ENCODE data around the gene IFITM2. TPM values are rescaled to one million over a fixed set of nuclear protein-coding genes. Genes with fewer than 3 reads are reported as not detected.
A peak's percentile ranks its signal among the peaks of the same experiment; 100 is the strongest.
"Not testable (repeated sequence)": the region's sequence is repeated elsewhere in the genome, so short reads cannot be mapped to it uniquely, and the experiment has no call there.

Gene IFITM2
- 112 and 125 TPM in 2 replicates for total RNA-seq

DNA sequence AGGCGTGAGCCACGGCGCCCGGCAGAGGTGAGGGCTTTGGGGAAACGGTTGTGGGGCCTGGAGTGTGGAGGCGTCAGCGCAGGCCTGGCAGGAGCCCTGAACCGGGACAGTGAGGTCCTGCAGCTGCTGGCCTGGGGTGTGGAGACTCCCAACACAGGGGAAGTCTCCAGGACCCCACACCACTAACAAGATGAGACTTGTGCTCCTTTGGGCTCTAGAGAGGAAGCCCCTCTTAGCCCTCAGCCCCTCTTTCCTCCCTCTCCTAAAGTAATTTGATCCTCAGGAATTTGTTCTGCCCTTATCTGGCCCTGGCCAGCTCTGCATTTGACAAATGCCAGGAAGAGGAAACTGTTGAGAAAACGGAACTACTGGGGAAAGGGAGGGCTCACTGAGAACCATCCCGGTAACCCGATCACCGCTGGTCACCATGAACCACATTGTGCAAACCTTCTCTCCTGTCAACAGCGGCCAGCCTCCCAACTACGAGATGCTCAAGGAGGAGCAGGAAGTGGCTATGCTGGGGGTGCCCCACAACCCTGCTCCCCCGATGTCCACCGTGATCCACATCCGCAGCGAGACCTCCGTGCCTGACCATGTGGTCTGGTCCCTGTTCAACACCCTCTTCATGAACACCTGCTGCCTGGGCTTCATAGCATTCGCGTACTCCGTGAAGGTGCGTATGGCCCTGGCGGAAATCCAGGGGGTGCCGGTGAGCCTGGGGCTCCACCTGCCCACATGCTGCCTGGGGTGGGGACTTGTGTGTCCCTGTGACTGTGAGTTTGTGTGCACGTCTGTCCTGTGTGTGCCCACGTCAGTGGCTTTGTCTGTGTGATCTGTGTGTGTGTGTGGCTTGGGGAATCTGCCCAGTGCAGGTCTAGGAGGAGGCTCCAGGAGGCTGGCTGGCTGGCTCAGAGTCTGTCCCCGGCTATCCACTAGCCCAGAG lies at the start of gene IFITM2:
TSS of gene IFITM2 (plus strand) at position 51 of the 943 bp plus-strand sequence. CDS start at position 428, 377 bp downstream.
- peak within 1 kb of the TSS; percentile 98 for H3K27ac Mint-ChIP-seq
- ChIA-PET POLR2A (interaction anchor here (0.7 to 3.2 kb wide), 9 partner anchors 9 to 101 kb away, joined by 3 to 15 read pairs (median 6); partner anchors contain the start of genes BET1L, PGGHG and RIC8A), CTCF (interaction anchor here (1.1 to 2.9 kb wide), 3 partner anchors 9 to 22 kb away, joined by 3 to 27 read pairs (median 5); no protein-coding TSS in a partner anchor)
- DNase-seq; H3K9me3 Mint-ChIP-seq; H3K36me3 Mint-ChIP-seq (ENCODE audit: low read depth); H3K27me3 Mint-ChIP-seq: not testable (repeated sequence)
- ATAC-seq (ENCODE audit: low read depth) = peak; percentile 25
- intact Hi-C loops (cut with micrococcal nuclease) = loop anchor here (1.0 to 5.0 kb wide), 5 partner anchors 39 to 209 kb away; partner anchors contain the start of genes BET1L, PSMD13, PTDSS2 and RIC8A
- H3K4me1 Mint-ChIP-seq = peaks cover 56% of the 10 kb centered on the region
- peak within 1 kb of the TSS; percentile 99 for H3K4me3 Mint-ChIP-seq

DNA sequence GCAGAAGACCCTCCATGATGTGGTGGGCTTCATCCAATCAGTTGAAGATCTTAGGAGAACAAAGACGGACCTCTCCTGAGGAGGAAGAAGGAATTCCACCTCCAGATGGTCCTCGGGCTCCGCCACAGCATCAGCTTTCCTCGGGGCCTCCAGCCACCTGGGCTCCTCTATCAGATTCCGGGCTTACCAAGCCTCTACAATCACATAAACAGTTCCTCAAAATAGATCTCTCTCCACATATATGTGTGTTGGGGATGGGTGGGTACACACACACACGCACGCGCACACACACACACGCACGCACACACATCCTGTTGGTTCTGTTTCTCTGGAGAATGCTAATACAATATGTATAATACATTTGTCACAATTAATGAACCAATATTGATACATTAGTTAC lies 48.2 kb upstream of the IFITM2 start:
- no peaks in the 10 kb centered on the region for H3K27me3 Mint-ChIP-seq
- no peaks in the 10 kb centered on the region for H3K36me3 Mint-ChIP-seq (ENCODE audit: low read depth)
- H3K4me1 Mint-ChIP-seq = peaks cover 33% of the 10 kb centered on the region
- no peak for ATAC-seq (ENCODE audit: low read depth)
- TF ChIP-seq, protein P1, sequence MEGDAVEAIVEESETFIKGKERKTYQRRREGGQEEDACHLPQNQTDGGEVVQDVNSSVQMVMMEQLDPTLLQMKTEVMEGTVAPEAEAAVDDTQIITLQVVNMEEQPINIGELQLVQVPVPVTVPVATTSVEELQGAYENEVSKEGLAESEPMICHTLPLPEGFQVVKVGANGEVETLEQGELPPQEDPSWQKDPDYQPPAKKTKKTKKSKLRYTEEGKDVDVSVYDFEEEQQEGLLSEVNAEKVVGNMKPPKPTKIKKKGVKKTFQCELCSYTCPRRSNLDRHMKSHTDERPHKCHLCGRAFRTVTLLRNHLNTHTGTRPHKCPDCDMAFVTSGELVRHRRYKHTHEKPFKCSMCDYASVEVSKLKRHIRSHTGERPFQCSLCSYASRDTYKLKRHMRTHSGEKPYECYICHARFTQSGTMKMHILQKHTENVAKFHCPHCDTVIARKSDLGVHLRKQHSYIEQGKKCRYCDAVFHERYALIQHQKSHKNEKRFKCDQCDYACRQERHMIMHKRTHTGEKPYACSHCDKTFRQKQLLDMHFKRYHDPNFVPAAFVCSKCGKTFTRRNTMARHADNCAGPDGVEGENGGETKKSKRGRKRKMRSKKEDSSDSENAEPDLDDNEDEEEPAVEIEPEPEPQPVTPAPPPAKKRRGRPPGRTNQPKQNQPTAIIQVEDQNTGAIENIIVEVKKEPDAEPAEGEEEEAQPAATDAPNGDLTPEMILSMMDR (IDR thresholded peaks at IDR 0.05) = no peak
- intact Hi-C loops (cut with micrococcal nuclease) = no loop called here
- H3K27ac Mint-ChIP-seq = no peak overlapping the region
- CTCF ChIA-PET = interaction anchor here (1.2 kb wide), 1 partner anchor 9 kb away, joined by 6 read pairs; no protein-coding TSS in a partner anchor
- H3K4me3 Mint-ChIP-seq = no peak overlapping the region
- POLR2A ChIA-PET = interaction anchor here (0.5 kb wide), 1 partner anchor 96 kb away, joined by 5 read pairs; no protein-coding TSS in a partner anchor
- peaks cover 5% of the 10 kb centered on the region for H3K9me3 Mint-ChIP-seq
- DNase-seq = no peak

DNA sequence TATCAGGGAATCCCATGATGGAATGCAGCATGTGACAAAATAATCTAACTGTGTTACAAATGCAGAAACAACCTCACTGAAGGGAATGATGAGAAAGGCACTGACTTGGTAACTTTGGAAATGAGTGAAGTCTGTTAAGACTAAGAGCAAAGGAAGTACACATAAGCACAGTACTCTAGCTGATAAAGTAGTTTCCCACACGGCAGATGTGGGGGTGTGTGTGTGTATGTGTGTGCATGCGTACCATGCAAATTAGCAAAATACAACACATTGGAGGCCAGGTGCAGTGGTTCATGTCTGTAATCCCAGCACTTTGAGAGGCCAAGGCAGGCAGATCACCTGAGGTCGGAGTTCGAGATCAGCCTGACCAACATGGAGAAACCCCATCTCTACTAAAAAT lies 46.0 kb upstream of the IFITM2 start:
- ATAC-seq (ENCODE audit: low read depth) (no peak), DNase-seq (no peak)
- peaks cover 34% of the 10 kb centered on the region for H3K4me1 Mint-ChIP-seq
- peaks cover 5% of the 10 kb centered on the region for H3K9me3 Mint-ChIP-seq
- intact Hi-C loops (cut with micrococcal nuclease) = no loop called here
- TF ChIP-seq, protein P1 (IDR thresholded peaks at IDR 0.05) = no peak
- no peaks in the 10 kb centered on the region for H3K36me3 Mint-ChIP-seq (ENCODE audit: low read depth)
- H3K27ac Mint-ChIP-seq = no peak overlapping the region
- ChIA-PET POLR2A (no interaction called here), CTCF (interaction anchor here (0.9 to 1.2 kb wide), 2 partner anchors 10 to 12 kb away, joined by 3 to 11 read pairs; no protein-coding TSS in a partner anchor)
- H3K4me3 Mint-ChIP-seq = no peak overlapping the region
- H3K27me3 Mint-ChIP-seq = no peaks in the 10 kb centered on the region

GRCh38 chr11:266676-267439 lies 40.8 kb upstream of the IFITM2 start:
- Mint-ChIP-seq H3K27ac (peak overlapping the region; percentile 74), H3K9me3 (peaks cover 2% of the 10 kb centered on the region), H3K4me1 (peaks cover 43% of the 10 kb centered on the region), H3K27me3 (no peaks in the 10 kb centered on the region), H3K4me3 (peak overlapping the region; percentile 68), H3K36me3 (ENCODE audit: low read depth) (peaks cover 3% of the 10 kb centered on the region)
- ATAC-seq (ENCODE audit: low read depth) (no peak), DNase-seq (no peak)
- POLR2A ChIA-PET = interaction anchor here (0.7 to 4.2 kb wide), 25 partner anchors 10 to 886 kb away, joined by 3 to 74 read pairs (median 7); partner anchors contain the start of genes BET1L, IFITM2, NLRP6 and PGGHG
- CTCF ChIA-PET = interaction anchor here (1.1 to 4.2 kb wide), 2 partner anchors 16 to 39 kb away, joined by 3 to 28 read pairs; no protein-coding TSS in a partner anchor
- intact Hi-C loops (cut with micrococcal nuclease) = loop anchor here (2.0 kb wide), 1 partner anchor 270 kb away; the partner anchor contains the start of gene LRRC56
- TF ChIP-seq, protein P1 (IDR thresholded peaks at IDR 0.05) = no peak

DNA sequence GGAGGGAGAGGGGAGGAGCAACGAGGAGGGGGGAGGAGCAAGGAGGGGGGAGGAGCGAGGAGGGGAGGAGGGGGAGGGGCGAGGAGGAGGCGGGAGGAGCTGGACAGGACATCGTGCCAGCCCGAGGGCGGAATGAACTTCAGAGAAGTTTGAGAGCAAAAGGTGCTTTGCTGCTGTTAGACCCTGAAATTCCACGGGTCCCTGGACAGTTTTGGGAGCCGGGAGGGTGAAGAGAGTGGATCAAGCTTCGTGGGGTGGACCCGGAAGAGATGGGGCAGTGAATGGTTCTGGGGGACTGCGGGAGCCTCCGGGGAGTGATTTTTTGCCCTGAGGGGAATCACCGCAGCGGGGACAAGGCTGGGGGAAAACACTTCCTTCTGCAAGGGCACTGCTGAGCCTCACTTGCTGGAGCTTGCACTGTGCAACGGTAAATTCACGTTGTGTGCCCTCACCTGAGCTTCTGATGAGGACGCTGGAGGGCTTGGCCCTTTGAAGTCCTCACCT lies 40.1 kb upstream of the IFITM2 start:
- Mint-ChIP-seq H3K27me3 (no peaks in the 10 kb centered on the region), H3K4me1 (peaks cover 40% of the 10 kb centered on the region), H3K36me3 (ENCODE audit: low read depth) (peaks cover 3% of the 10 kb centered on the region), H3K9me3 (no peaks in the 10 kb centered on the region), H3K27ac (peak overlapping the region; percentile 99), H3K4me3 (peak overlapping the region; percentile 90)
- TF ChIP-seq, protein P1 (IDR thresholded peaks at IDR 0.05) = no peak
- ChIA-PET CTCF (interaction anchor here (1.0 to 4.2 kb wide), 3 partner anchors 10 to 38 kb away, joined by 3 to 28 read pairs (median 3); no protein-coding TSS in a partner anchor), POLR2A (interaction anchor here (0.6 to 4.2 kb wide), 27 partner anchors 10 to 885 kb away, joined by 3 to 74 read pairs (median 7); partner anchors contain the start of genes BET1L, IFITM2, NLRP6 and PGGHG)
- intact Hi-C loops (cut with micrococcal nuclease) = loop anchor here (2.0 kb wide), 1 partner anchor 269 kb away; the partner anchor contains the start of gene LRRC56
- ATAC-seq (ENCODE audit: low read depth) = peak; percentile 47
- DNase-seq = peak; percentile 58

DNA sequence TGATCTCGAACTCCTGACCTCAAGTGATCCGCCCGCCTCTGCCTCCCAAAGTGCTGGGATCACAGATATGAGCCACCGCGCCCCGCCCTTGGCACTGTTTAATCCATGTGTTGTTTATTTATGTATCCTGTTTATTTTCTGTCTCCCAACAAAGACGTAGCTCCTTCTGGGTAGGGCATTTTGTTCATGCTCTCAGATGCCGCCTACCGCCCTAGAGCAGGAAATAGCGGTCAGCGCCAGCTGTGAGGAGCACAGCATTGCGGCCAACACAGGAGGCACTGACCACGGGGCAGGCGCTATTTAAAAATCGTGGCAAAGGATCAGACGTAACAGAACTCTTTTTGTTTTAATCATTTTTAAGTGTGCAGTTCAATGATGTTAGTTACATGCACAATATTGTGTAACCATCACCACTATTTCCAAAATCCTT lies 38.9 kb upstream of the IFITM2 start:
- DNase-seq; H3K36me3 Mint-ChIP-seq (ENCODE audit: low read depth); H3K27me3 Mint-ChIP-seq; H3K9me3 Mint-ChIP-seq: not testable (repeated sequence)
- Mint-ChIP-seq H3K27ac (peak overlapping the region; percentile 99), H3K4me3 (peak overlapping the region; percentile 90), H3K4me1 (peaks cover 40% of the 10 kb centered on the region)
- ATAC-seq (ENCODE audit: low read depth) = peak; percentile 32
- ChIA-PET POLR2A (interaction anchor here (1.6 to 4.2 kb wide), 12 partner anchors 11 to 238 kb away, joined by 7 to 74 read pairs (median 33); partner anchors contain the start of genes BET1L, IFITM2, PGGHG and PSMD13), CTCF (interaction anchor here (0.6 to 4.2 kb wide), 2 partner anchors 18 to 80 kb away, joined by 3 to 28 read pairs; no protein-coding TSS in a partner anchor)
- intact Hi-C loops (cut with micrococcal nuclease) = loop anchor here (1.0 to 2.0 kb wide), 7 partner anchors 12 to 88 kb away; partner anchors contain the start of genes BET1L, PGGHG, PSMD13 and RIC8A

Data from activated B cell treated with CpG ODN at 0.5 μM for 24 hours (primary cell).